OCI-M2 (cell line): ENCODE measurements around the gene ECI2.

ENCODE experiments used
- DNase-seq: peaks from one replicate; lab custom pipeline; 2025; ENCODE audit not compliant: unreplicated experiment; lab: John Stamatoyannopoulos, UW

Gene ECI2

GRCh38 chr6:4134841-4135664 lies at the start of gene ECI2:
Gene ECI2 (minus strand): TSS chr6:4135575. CDS start chr6:4135560, 15 bp downstream.
- no peak for DNase-seq

- DNase-seq, result no peak
These were observed 45.4 kb upstream of the ECI2 start for GRCh38 chr6:4180652-4181255.

- no peak for DNase-seq
These were observed 44.7 kb upstream of the ECI2 start for GRCh38 chr6:4179960-4180651.

- no peak for DNase-seq
These were observed 43.5 kb upstream of the ECI2 start for GRCh38 chr6:4178737-4179333.

- DNase-seq, result peak; percentile 63
These were observed 41.5 kb upstream of the ECI2 start for GRCh38 chr6:4176907-4177306.

- DNase-seq, result no peak
These were observed 38.7 kb upstream of the ECI2 start for GRCh38 chr6:4174042-4174441.

GRCh38 chr6:4172368-4172767 lies 37.0 kb upstream of the ECI2 start:
- DNase-seq, result no peak

GRCh38 chr6:4170297-4170696 lies 34.9 kb upstream of the ECI2 start:
- no peak for DNase-seq

- no peak for DNase-seq
These were observed 33.8 kb upstream of the ECI2 start for GRCh38 chr6:4169028-4169789.

GRCh38 chr6:4167833-4168232 lies 32.5 kb upstream of the ECI2 start:
- no peak for DNase-seq

GRCh38 chr6:4167123-4167522 lies 31.7 kb upstream of the ECI2 start:
- no peak for DNase-seq

- no peak for DNase-seq
These were observed 29.1 kb upstream of the ECI2 start for GRCh38 chr6:4164456-4164855.

- DNase-seq, result no peak
These were observed 28.7 kb upstream of the ECI2 start for GRCh38 chr6:4164117-4164442.

- DNase-seq, result no peak
These were observed 28.2 kb upstream of the ECI2 start for GRCh38 chr6:4163408-4164116.

GRCh38 chr6:4162370-4162769 lies 27.0 kb upstream of the ECI2 start:
- no peak for DNase-seq

GRCh38 chr6:4159491-4159890 lies 24.1 kb upstream of the ECI2 start:
- DNase-seq, result no peak

- DNase-seq, result no peak
These were observed 22.1 kb upstream of the ECI2 start for GRCh38 chr6:4157506-4157905.

- peak; percentile 41 for DNase-seq
These were observed 20.6 kb upstream of the ECI2 start for GRCh38 chr6:4155848-4156466.

- no peak for DNase-seq
These were observed 18.2 kb upstream of the ECI2 start for GRCh38 chr6:4153514-4153985.

- no peak for DNase-seq
These were observed 9.7 kb upstream of the ECI2 start for GRCh38 chr6:4145083-4145482.
